ENCODE data around the gene RDH13. TPM values are rescaled to one million over a fixed set of nuclear protein-coding genes. Genes with fewer than 3 reads are reported as not detected.

Gene RDH13
- total RNA-seq, 1 donor from 2014 or later = 9.0 TPM

GRCh38 chr19:55087542-55087901 is 24.6 kb upstream of the RDH13 start:
- Histone ChIP-seq H3K9ac (no peak overlapping the region), H3K79me2 (ENCODE audit: low read depth) (peaks cover 3% of the 10 kb centered on the region), H3K27ac (no peak overlapping the region), H3K4me1 (peaks cover 24% of the 10 kb centered on the region), H3K9me3 (ENCODE audit: low read depth) (no peaks in the 10 kb centered on the region), H3K27me3 (peaks cover 38% of the 10 kb centered on the region), H3K4me2 (peak overlapping the region; percentile 90), H3K4me3 (peak overlapping the region; percentile 68), H2AFZ (replicated peaks) (no peak overlapping the region), H4K20me1 (ENCODE audit: low read depth) (peaks cover 53% of the 10 kb centered on the region), H3F3A (ENCODE audit: low read depth) (peaks cover 44% of the 10 kb centered on the region), H3K36me3 (no peaks in the 10 kb centered on the region)
- TF ChIP-seq CTCF (IDR thresholded peaks at IDR 0.05) (no peak), EZH2phosphoT487 (IDR thresholded peaks at IDR 0.05) (no peak), EZH2 (IDR thresholded peaks at IDR 0.05) (no peak)
- Mint-ChIP-seq H3K27me3 (ENCODE audit: insufficient read depth, low read depth) (peaks cover 40% of the 10 kb centered on the region), H3K4me3 (peak overlapping the region; percentile 91), H3K9me3 (peaks cover 1% of the 10 kb centered on the region), H3K36me3 (peaks cover 5% of the 10 kb centered on the region), H3K4me1 (peaks cover 46% of the 10 kb centered on the region), H3K27ac (peak overlapping the region; percentile 74)
- DNase-seq (ENCODE audit: low spot score) = no peak

GRCh38 chr19:55086730-55087541 is 24.0 kb upstream of the RDH13 start:
- peaks cover 50% of the 10 kb centered on the region for H3F3A ChIP-seq (ENCODE audit: low read depth)
- H3K27me3 ChIP-seq = peaks cover 44% of the 10 kb centered on the region
- no peak overlapping the region for H3K27ac ChIP-seq

GRCh38 chr19:55085923-55086715 is 23.2 kb upstream of the RDH13 start:
- Histone ChIP-seq H3F3A (ENCODE audit: low read depth) (peaks cover 50% of the 10 kb centered on the region), H2AFZ (replicated peaks) (no peak overlapping the region), H3K79me2 (ENCODE audit: low read depth) (peaks cover 3% of the 10 kb centered on the region), H4K20me1 (ENCODE audit: low read depth) (peaks cover 50% of the 10 kb centered on the region), H3K4me1 (peaks cover 16% of the 10 kb centered on the region), H3K9ac (peak overlapping the region; percentile 20), H3K4me3 (peak overlapping the region; percentile 68), H3K36me3 (no peaks in the 10 kb centered on the region), H3K27me3 (peaks cover 52% of the 10 kb centered on the region), H3K9me3 (ENCODE audit: low read depth) (no peaks in the 10 kb centered on the region), H3K27ac (no peak overlapping the region), H3K4me2 (peak overlapping the region; percentile 90)
- Mint-ChIP-seq H3K4me1 (peaks cover 48% of the 10 kb centered on the region), H3K27me3 (ENCODE audit: insufficient read depth, low read depth) (peaks cover 46% of the 10 kb centered on the region), H3K27ac (no peak overlapping the region), H3K9me3 (peaks cover 3% of the 10 kb centered on the region), H3K4me3 (peak overlapping the region; percentile 91), H3K36me3 (peaks cover 5% of the 10 kb centered on the region)
- TF ChIP-seq CTCF (IDR thresholded peaks at IDR 0.05) (no peak), EZH2 (IDR thresholded peaks at IDR 0.05) (peak; percentile 50)
- peak; percentile 57 for DNase-seq (ENCODE audit: low spot score)

More at GRCh38 chr19:55086730-55087541, 24.0 kb upstream of the RDH13 start:
- Histone ChIP-seq H3K4me3 (peak overlapping the region; percentile 68), H3K4me2 (peak overlapping the region; percentile 90), H3K9ac (peak overlapping the region; percentile 20), H3K9me3 (ENCODE audit: low read depth) (no peaks in the 10 kb centered on the region), H3K4me1 (peaks cover 20% of the 10 kb centered on the region), H4K20me1 (ENCODE audit: low read depth) (peaks cover 53% of the 10 kb centered on the region), H2AFZ (replicated peaks) (no peak overlapping the region), H3K79me2 (ENCODE audit: low read depth) (peaks cover 3% of the 10 kb centered on the region), H3K36me3 (no peaks in the 10 kb centered on the region)
- TF ChIP-seq CTCF (IDR thresholded peaks at IDR 0.05) (no peak), EZH2phosphoT487 (IDR thresholded peaks at IDR 0.05) (peak; percentile 41), EZH2 (IDR thresholded peaks at IDR 0.05) (no peak)
- Mint-ChIP-seq H3K27me3 (ENCODE audit: insufficient read depth, low read depth) (peaks cover 44% of the 10 kb centered on the region), H3K27ac (peak overlapping the region; percentile 74), H3K4me1 (peaks cover 48% of the 10 kb centered on the region), H3K9me3 (peaks cover 3% of the 10 kb centered on the region), H3K4me3 (peak overlapping the region; percentile 91), H3K36me3 (peaks cover 5% of the 10 kb centered on the region)
- peak; percentile 99 for DNase-seq (ENCODE audit: low spot score)

All from neural progenitor cell (in vitro differentiated cells).